NCI-H1694 treated with DMSO at 0.1 percent for 48 hours (cell line): ENCODE results near the gene FBXO31.

Experiments used
- DNase-seq: peaks from one replicate; lab custom pipeline; 2025; lab: John Stamatoyannopoulos, UW

Gene FBXO31

DNA sequence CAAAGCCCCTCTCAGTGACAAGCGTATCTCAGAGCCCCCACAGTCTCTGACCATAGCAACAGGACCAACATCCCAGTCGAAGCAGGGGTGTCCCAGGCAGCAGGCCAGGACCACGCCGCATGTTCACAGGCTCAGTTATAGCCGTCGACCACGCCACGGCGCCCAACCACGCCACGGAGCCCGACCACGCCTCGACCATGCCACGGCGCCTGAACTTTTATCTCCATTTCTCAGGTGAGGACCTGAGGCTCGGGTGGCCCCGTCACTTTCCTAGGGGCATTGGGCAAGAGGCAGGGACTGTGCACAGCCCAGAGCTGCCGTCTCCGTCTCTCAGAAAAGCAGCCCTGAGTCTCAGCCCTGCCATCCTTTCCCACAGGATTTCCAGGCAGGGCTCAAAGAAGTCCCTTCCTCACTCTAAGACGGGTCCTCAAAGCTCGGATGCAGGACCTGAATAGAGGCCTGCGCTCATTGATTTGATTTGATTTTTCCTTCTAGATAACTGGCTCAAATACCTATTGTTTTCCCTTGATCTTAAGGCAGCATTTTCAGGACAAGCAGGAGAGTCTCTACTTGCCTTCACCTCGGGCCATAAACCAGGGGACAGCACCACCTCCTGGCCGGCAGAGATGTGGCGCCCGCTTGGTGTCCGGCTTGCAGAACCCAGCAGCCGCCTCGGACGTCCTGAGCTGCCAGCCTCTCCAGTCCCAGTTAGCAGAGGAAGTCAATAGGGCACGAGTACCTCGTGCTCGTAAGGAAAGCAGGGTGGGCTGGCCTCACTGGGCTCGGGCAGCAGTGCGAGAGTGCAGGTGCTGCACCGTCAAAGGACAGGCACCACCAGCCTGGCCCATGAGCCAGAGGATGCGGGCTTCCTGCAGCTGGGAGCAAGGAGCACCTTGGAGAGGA is 105.1 kb downstream of the FBXO31 start:
- DNase-seq: no peak
